AG10803 (cell line): Measurements from ENCODE around the gene HBB.

Experiments used
- DNase-seq: peaks from one replicate; pipeline ENCODE4 v3.0.0; 2010; ENCODE audit warnings: low read depth
- H3K4me3 ChIP-seq: 2 replicates; pipeline ENCODE4 v1.5.1; 2011; ENCODE audit warnings: mild to moderate bottlenecking, low read length, control low read depth
- TF ChIP-seq, protein P1 (sequence below): conservative IDR thresholded peaks from 2 replicates; pipeline ENCODE4 v1.5.1; 2011; ENCODE audit warnings: mild to moderate bottlenecking, low read length, control low read depth, inconsistent platforms

Gene HBB

DNA sequence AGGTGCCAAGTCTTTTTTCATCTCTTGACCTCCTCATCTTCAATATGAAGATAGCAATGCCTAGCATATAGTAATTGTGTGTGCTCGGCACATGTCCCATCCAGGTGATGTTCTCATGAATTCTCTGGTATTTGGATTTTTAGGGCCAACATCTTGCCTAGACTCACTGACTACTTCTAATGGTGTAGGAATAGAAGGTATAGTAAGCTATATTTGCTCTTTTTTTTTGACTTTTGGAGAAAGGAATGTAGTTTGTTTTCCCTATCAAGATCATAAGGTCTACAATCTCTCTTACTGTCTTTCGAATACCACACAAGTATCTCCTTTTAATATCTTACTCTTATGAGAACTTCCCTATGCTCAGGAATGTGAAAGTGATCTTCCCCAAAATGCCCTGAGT lies 4.2 kb upstream of the HBB start:
- DNase-seq = no peak
- TF ChIP-seq, protein P1, sequence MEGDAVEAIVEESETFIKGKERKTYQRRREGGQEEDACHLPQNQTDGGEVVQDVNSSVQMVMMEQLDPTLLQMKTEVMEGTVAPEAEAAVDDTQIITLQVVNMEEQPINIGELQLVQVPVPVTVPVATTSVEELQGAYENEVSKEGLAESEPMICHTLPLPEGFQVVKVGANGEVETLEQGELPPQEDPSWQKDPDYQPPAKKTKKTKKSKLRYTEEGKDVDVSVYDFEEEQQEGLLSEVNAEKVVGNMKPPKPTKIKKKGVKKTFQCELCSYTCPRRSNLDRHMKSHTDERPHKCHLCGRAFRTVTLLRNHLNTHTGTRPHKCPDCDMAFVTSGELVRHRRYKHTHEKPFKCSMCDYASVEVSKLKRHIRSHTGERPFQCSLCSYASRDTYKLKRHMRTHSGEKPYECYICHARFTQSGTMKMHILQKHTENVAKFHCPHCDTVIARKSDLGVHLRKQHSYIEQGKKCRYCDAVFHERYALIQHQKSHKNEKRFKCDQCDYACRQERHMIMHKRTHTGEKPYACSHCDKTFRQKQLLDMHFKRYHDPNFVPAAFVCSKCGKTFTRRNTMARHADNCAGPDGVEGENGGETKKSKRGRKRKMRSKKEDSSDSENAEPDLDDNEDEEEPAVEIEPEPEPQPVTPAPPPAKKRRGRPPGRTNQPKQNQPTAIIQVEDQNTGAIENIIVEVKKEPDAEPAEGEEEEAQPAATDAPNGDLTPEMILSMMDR = no peak
- H3K4me3 ChIP-seq = no peak overlapping the region

DNA sequence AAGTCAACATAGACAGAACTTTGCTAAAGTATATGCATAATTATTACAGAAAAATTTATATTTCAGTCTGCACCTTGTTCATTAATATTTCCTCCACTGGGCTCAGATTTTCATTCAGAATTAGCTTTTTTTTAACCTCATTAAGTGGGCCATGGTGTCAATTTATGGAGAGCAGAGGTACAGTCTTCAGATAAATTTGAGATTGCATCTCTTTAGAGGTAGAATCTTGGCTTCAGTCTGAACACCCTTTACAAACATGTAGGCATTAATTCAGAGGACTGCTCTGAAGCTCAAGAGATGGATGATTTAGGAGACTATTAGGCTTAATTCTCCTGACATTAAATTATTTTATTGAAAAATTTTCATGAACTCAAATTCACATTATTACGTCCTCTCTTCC lies 3.4 kb upstream of the HBB start:
- DNase-seq = no peak
- H3K4me3 ChIP-seq = no peak overlapping the region
- TF ChIP-seq, protein P1 = no peak

DNA sequence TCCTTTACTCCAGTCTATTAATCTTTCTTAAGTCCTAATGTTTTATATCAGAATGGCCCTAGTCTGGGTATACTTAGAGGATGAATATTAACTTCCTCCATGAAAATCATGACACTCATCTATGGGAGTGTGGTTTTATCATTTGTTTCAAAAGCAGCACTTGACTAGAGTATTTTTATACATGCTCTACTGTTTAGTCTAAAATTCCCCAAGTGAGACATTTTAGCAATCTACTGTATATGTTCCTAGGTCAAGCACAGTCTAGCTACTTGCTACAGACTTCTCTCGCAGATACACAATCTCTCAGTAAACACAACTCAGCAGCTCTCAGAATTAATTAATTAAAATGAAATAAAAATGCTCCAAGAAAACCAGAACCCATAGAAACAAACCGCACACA lies 2.9 kb upstream of the HBB start:
- no peak overlapping the region for H3K4me3 ChIP-seq
- TF ChIP-seq, protein P1 = no peak

DNA sequence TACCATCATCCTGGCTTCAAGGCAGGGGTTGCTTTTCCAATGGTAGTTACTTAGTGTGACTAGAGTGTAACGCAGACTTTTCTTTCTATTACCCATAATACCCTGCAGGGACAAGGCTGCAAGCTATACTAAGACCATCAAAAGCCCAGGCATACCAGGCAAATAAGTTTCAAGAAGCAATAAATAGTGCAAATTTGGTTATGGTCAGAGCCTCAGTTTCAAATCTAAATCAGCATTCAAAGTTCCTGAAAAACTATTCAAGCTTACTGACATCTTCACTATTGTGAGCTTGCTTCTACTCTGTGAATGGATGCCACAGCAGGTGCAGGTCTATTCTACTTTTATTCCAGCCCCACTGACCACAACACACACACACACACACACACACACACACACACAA lies 2.5 kb upstream of the HBB start:
- TF ChIP-seq, protein P1 = no peak
- H3K4me3 ChIP-seq = no peak overlapping the region
- DNase-seq = no peak

More for the DNA sequence above, 2.9 kb upstream of the HBB start:
- DNase-seq = no peak

DNA sequence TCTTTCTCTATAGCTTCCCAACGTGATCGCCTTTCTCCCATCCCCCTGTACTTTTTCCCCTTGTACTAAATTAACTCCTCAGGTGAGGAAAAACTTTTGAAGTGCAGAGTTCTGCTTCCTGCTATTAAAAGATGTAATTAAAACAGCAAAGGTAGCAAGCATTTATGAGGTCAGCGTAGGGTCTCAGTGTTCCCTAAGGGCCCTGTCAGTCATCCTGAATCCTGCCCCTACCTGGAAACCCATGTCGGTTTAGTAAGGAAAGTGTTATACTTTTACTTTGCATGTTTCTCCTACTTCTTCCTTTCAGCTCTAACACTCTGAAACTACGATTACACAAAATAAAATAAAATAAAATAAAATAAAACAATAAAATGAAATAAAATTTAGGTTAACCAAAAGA lies 1.3 kb upstream of the HBB start:
- TF ChIP-seq, protein P1 = no peak
- H3K4me3 ChIP-seq = no peak overlapping the region
- no peak for DNase-seq

DNA sequence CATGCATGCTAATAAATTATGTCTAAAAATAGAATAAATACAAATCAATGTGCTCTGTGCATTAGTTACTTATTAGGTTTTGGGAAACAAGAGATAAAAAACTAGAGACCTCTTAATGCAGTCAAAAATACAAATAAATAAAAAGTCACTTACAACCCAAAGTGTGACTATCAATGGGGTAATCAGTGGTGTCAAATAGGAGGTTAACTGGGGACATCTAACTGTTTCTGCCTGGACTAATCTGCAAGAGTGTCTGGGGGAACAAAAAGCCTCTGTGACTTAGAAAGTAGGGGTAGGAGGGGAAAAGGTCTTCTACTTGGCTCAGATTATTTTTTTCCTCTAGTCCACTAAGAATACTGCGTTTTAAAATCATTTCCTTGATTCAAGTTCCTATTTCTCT lies 810 bp upstream of the HBB start:
- no peak overlapping the region for H3K4me3 ChIP-seq
- TF ChIP-seq, protein P1 = no peak
- no peak for DNase-seq

DNA sequence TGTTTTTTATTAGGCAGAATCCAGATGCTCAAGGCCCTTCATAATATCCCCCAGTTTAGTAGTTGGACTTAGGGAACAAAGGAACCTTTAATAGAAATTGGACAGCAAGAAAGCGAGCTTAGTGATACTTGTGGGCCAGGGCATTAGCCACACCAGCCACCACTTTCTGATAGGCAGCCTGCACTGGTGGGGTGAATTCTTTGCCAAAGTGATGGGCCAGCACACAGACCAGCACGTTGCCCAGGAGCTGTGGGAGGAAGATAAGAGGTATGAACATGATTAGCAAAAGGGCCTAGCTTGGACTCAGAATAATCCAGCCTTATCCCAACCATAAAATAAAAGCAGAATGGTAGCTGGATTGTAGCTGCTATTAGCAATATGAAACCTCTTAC lies 1.4 kb downstream of the HBB start:
- no peak for DNase-seq
- no peak overlapping the region for H3K4me3 ChIP-seq
- TF ChIP-seq, protein P1 = no peak
